DND-41 (cell line): ENCODE results near the gene SLC18A2.

Experiments used
- ATAC-seq: fragments of 200-7000 bp; cut with Tn5 transposase; 3 replicates; pipeline ENCODE4 v1.9.1; 2021; ENCODE audit warnings: low read depth; ENCODE audit not compliant: insufficient read depth
- DNase-seq: peaks from one replicate; pipeline ENCODE4 v3.0.0-alpha.2; 2020
- H2AFZ ChIP-seq: 2 replicates; pipeline ENCODE4 v1.6.0; 2012; ENCODE audit warnings: low read depth, low read length
- H3K27ac ChIP-seq: 2 replicates; pipeline ENCODE4 v1.5.1; 2012; ENCODE audit warnings: low read length, inconsistent platforms
- H3K27me3 ChIP-seq: fragments of 200-600 bp; sonication (generic); 2 replicates; pipeline ENCODE4 v1.6.0; 2012; ENCODE audit warnings: low read length, mild to moderate bottlenecking, inconsistent platforms; ENCODE audit not compliant: insufficient read depth, poor library complexity
- H3K36me3 ChIP-seq: 2 replicates; pipeline ENCODE4 v1.5.1; 2012; ENCODE audit warnings: low read length, inconsistent platforms; ENCODE audit not compliant: insufficient read depth
- H3K4me1 ChIP-seq: 2 replicates; pipeline ENCODE4 v1.5.1; 2012; ENCODE audit warnings: mild to moderate bottlenecking, low read length; ENCODE audit not compliant: insufficient read depth
- H3K4me2 ChIP-seq: 2 replicates; pipeline ENCODE4 v1.6.0; 2012; ENCODE audit warnings: mild to moderate bottlenecking, moderate library complexity, low read length, inconsistent platforms; ENCODE audit not compliant: insufficient read depth
- H3K4me3 ChIP-seq, 2 experiments: fragments of 200-600 bp in 1 of 2; shearing (Covaris generic) in 1 of 2; 2 replicates each; pipeline ENCODE4 v1.5.1; 2012 to 2016; ENCODE audit warnings: inconsistent platforms in 2 of 2, low read length in 2 of 2, mild to moderate bottlenecking in 2 of 2, low read depth in 1 of 2, moderate library complexity in 1 of 2
- H3K79me2 ChIP-seq: 2 replicates; pipeline ENCODE4 v1.6.0; 2012; ENCODE audit warnings: low read length, inconsistent platforms; ENCODE audit not compliant: insufficient read depth
- H3K9ac ChIP-seq: 2 replicates; pipeline ENCODE4 v1.6.0; 2012; ENCODE audit warnings: low read depth, mild to moderate bottlenecking, inconsistent platforms, low read length, moderate library complexity
- H3K9me3 ChIP-seq: 2 replicates; pipeline ENCODE4 v1.5.1; 2012; ENCODE audit warnings: low read length, moderate library complexity, mild to moderate bottlenecking, inconsistent platforms; ENCODE audit not compliant: insufficient read depth, severe bottlenecking
- H4K20me1 ChIP-seq: 2 replicates; pipeline ENCODE4 v1.6.0; 2012; ENCODE audit warnings: low read length; ENCODE audit not compliant: insufficient read depth
- CTCF ChIP-seq: IDR thresholded peaks from 2 replicates; pipeline ENCODE4 v1.5.1; 2012; ENCODE audit warnings: borderline replicate concordance, low read length, moderate library complexity, mild to moderate bottlenecking; ENCODE audit not compliant: poor library complexity, severe bottlenecking; ENCODE audit errors: extremely low read depth
- EZH2 ChIP-seq: IDR thresholded peaks from 3 replicates; pipeline ENCODE4 v1.6.1; 2012; ENCODE audit warnings: borderline replicate concordance, low read depth, mild to moderate bottlenecking, moderate library complexity, low read length, inconsistent platforms; ENCODE audit not compliant: severe bottlenecking

Gene SLC18A2

GRCh38 chr10:117316701-117317100, 75.8 kb downstream of the SLC18A2 start:
- Histone ChIP-seq H3K9me3 (no peaks in the 10 kb centered on the region), H3K9ac (no peak overlapping the region), H3K4me3 (no peak overlapping the region), H3K27ac (no peak overlapping the region), H3K4me2 (no peak overlapping the region), H3K79me2 (peaks cover 13% of the 10 kb centered on the region), H2AFZ (no peak overlapping the region), H3K27me3 (no peaks in the 10 kb centered on the region), H3K36me3 (peaks cover 37% of the 10 kb centered on the region), H4K20me1 (peaks cover 21% of the 10 kb centered on the region; the same call in 1 of the 2 replicates), H3K4me1 (no peaks in the 10 kb centered on the region)
- TF ChIP-seq EZH2, result no peak
- no peak for TF ChIP-seq CTCF
- DNase-seq (no peak), ATAC-seq (no peak)

GRCh38 chr10:117318909-117319308, 78.0 kb downstream of the SLC18A2 start:
- H2AFZ ChIP-seq, result no peak overlapping the region
- H3K79me2 ChIP-seq, result peaks cover 20% of the 10 kb centered on the region
- H3K9me3 ChIP-seq, result no peaks in the 10 kb centered on the region
- ATAC-seq, result no peak
- H3K27ac ChIP-seq, result no peak overlapping the region
- no peaks in the 10 kb centered on the region for H3K4me1 ChIP-seq
- H3K36me3 ChIP-seq, result peaks cover 30% of the 10 kb centered on the region
- no peak for DNase-seq
- no peaks in the 10 kb centered on the region for H3K27me3 ChIP-seq
- H3K4me2 ChIP-seq, result no peak overlapping the region
- peaks cover 20% of the 10 kb centered on the region; the same call in 1 of the 2 replicates for H4K20me1 ChIP-seq
- H3K9ac ChIP-seq, result no peak overlapping the region
- H3K4me3 ChIP-seq, result no peak overlapping the region
- TF ChIP-seq CTCF, result peak; percentile 39
- TF ChIP-seq EZH2, result no peak

GRCh38 chr10:117320050-117320665, 79.2 kb downstream of the SLC18A2 start:
- Histone ChIP-seq H3K27ac (no peak overlapping the region), H3K27me3 (no peaks in the 10 kb centered on the region), H3K9ac (no peak overlapping the region), H3K9me3 (no peaks in the 10 kb centered on the region), H2AFZ (no peak overlapping the region), H4K20me1 (peaks cover 20% of the 10 kb centered on the region; the same call in 1 of the 2 replicates), H3K4me1 (no peaks in the 10 kb centered on the region), H3K4me3 (no peak overlapping the region), H3K36me3 (peaks cover 21% of the 10 kb centered on the region; the same call in 1 of the 2 replicates), H3K4me2 (no peak overlapping the region), H3K79me2 (peaks cover 20% of the 10 kb centered on the region)
- no peak for TF ChIP-seq EZH2
- peak; percentile 65 for TF ChIP-seq CTCF
- DNase-seq (no peak), ATAC-seq (peak; percentile 60; the same call in 2 of the 3 replicates)
